Trophoblast cell (in vitro differentiated cells and primary cell): ENCODE data around the gene ATOH7.

Experiments
- DNase-seq, 2 donors: peaks; one replicate each; pipeline ENCODE4 v3.0.0-alpha.2; 2016
- H2AFZ ChIP-seq: 2 replicates; pipeline ENCODE4 v1.6.1; 2013; ENCODE audit warnings: low read length, moderate library complexity, mild to moderate bottlenecking; ENCODE audit not compliant: insufficient read depth, poor library complexity
- H2AK5ac ChIP-seq: 2 replicates; pipeline ENCODE4 v1.6.1; 2013; ENCODE audit warnings: mild to moderate bottlenecking, low read length
- H2BK120ac ChIP-seq: 2 replicates; pipeline ENCODE4 v1.6.1; 2013; ENCODE audit warnings: low read length, mild to moderate bottlenecking, moderate library complexity; ENCODE audit not compliant: insufficient read depth, poor library complexity
- H2BK12ac ChIP-seq: 2 replicates; pipeline ENCODE4 v1.6.1; 2013; ENCODE audit warnings: mild to moderate bottlenecking, low read length, moderate library complexity
- H2BK5ac ChIP-seq: 2 replicates; pipeline ENCODE4 v1.6.1; 2013; ENCODE audit warnings: low read length, low read depth, moderate library complexity, mild to moderate bottlenecking; ENCODE audit not compliant: poor library complexity
- H3K14ac ChIP-seq: 2 replicates; pipeline ENCODE4 v1.6.1; 2013; ENCODE audit warnings: mild to moderate bottlenecking, low read length
- H3K18ac ChIP-seq: 2 replicates; pipeline ENCODE4 v1.6.1; 2013; ENCODE audit warnings: mild to moderate bottlenecking, low read length
- H3K23ac ChIP-seq: 2 replicates; pipeline ENCODE4 v1.6.1; 2013; ENCODE audit warnings: low read length
- H3K27ac ChIP-seq: 2 replicates; pipeline ENCODE4 v1.5.1; 2013; ENCODE audit warnings: low read depth, mild to moderate bottlenecking, inconsistent platforms, low read length, moderate library complexity
- H3K27me3 ChIP-seq: 2 replicates; pipeline ENCODE4 v1.6.1; 2013; ENCODE audit warnings: inconsistent platforms, mild to moderate bottlenecking, low read length, moderate library complexity; ENCODE audit not compliant: insufficient read depth
- H3K36me3 ChIP-seq, 2 experiments: 1 replicate in 1 of 2; 2 replicates in 1 of 2; pipeline ENCODE4 v1.6.1; 2013; ENCODE audit warnings: low read length in 2 of 2, mild to moderate bottlenecking in 2 of 2, moderate library complexity in 1 of 2; ENCODE audit not compliant: insufficient read depth in 2 of 2, control insufficient read depth in 1 of 2
- H3K4ac ChIP-seq: 2 replicates; pipeline ENCODE4 v1.6.1; 2013; ENCODE audit warnings: low read depth, mild to moderate bottlenecking, low read length, moderate library complexity
- H3K4me1 ChIP-seq, 2 experiments: 1 replicate in 1 of 2; 2 replicates in 1 of 2; pipeline ENCODE4 v1.6.1; 2013; ENCODE audit warnings: low read length in 2 of 2, mild to moderate bottlenecking in 2 of 2, moderate library complexity in 1 of 2; ENCODE audit not compliant: insufficient read depth in 2 of 2, control insufficient read depth in 1 of 2
- H3K4me2 ChIP-seq: 2 replicates; pipeline ENCODE4 v1.6.1; 2013; ENCODE audit warnings: inconsistent platforms, mild to moderate bottlenecking, low read length, moderate library complexity
- H3K4me3 ChIP-seq: 2 replicates; pipeline ENCODE4 v1.5.1; 2013; ENCODE audit warnings: mild to moderate bottlenecking, low read depth, low read length, inconsistent platforms
- H3K79me1 ChIP-seq: one replicate; pipeline ENCODE4 v1.6.1; 2013; ENCODE audit warnings: low read length
- H3K79me2 ChIP-seq: 2 replicates; pipeline ENCODE4 v1.6.1; 2013; ENCODE audit warnings: low read length, mild to moderate bottlenecking; ENCODE audit not compliant: control insufficient read depth, insufficient read depth, poor library complexity
- H3K9ac ChIP-seq: 2 replicates; pipeline ENCODE4 v1.6.1; 2013; ENCODE audit warnings: mild to moderate bottlenecking, low read length
- H3K9me3 ChIP-seq: 2 replicates; pipeline ENCODE4 v1.6.1; 2013; ENCODE audit warnings: low read depth, mild to moderate bottlenecking, control low read depth, inconsistent platforms, low read length; ENCODE audit not compliant: insufficient read depth
- H4K12ac ChIP-seq: 2 replicates; pipeline ENCODE4 v1.6.1; 2013; ENCODE audit warnings: low read depth, mild to moderate bottlenecking, low read length, moderate library complexity
- H4K8ac ChIP-seq: 2 replicates; pipeline ENCODE4 v1.6.1; 2013; ENCODE audit warnings: low read depth, mild to moderate bottlenecking, low read length, moderate library complexity
- H4K91ac ChIP-seq: one replicate; pipeline ENCODE4 v1.6.1; 2013; ENCODE audit warnings: low read depth, mild to moderate bottlenecking, low read length, moderate library complexity
- WGBS: extraction: QIAGEN DNeasy Blood & Tissue Kit; methylation state at CpG from one replicate; pipeline ENCODE4 v1.1.7; 2013; ENCODE audit warnings: missing lambda C conversion rate; ENCODE audit not compliant: insufficient read length, insufficient coverage; ENCODE audit errors: extremely low coverage; 5-methylcytosine and 5-hydroxymethylcytosine counted together

ATOH7 gene

GRCh38 chr10:68237173-68237572 lies 5.3 kb upstream of the ATOH7 start:
- H2AK5ac ChIP-seq = no peak overlapping the region
- no peaks in the 10 kb centered on the region for H3K27me3 ChIP-seq
- no peak overlapping the region for H3K4me2 ChIP-seq
- DNase-seq = no peak
- H2BK5ac ChIP-seq = no peak overlapping the region
- no peaks in the 10 kb centered on the region for H3K4me1 ChIP-seq
- H3K4ac ChIP-seq = no peak overlapping the region
- no CpG with 5 or more reads among the region's 3 CpGs for WGBS
- H2AFZ ChIP-seq = no peak overlapping the region
- H2BK120ac ChIP-seq = no peak overlapping the region
- no peak overlapping the region for H4K8ac ChIP-seq
- no peak overlapping the region for H2BK12ac ChIP-seq
- no peak overlapping the region for H3K18ac ChIP-seq
- H4K91ac ChIP-seq = no peak overlapping the region
- no peak overlapping the region for H3K14ac ChIP-seq
- H3K9ac ChIP-seq = no peak overlapping the region
- no peak overlapping the region for H4K12ac ChIP-seq
- H3K79me2 ChIP-seq = no peaks in the 10 kb centered on the region
- no peaks in the 10 kb centered on the region for H3K79me1 ChIP-seq
- no peak overlapping the region for H3K4me3 ChIP-seq
- no peaks in the 10 kb centered on the region for H3K36me3 ChIP-seq
- no peak overlapping the region for H3K23ac ChIP-seq
- no peaks in the 10 kb centered on the region for H3K9me3 ChIP-seq
- no peak overlapping the region for H3K27ac ChIP-seq

GRCh38 chr10:68235581-68235980 lies 3.7 kb upstream of the ATOH7 start:
- no peak overlapping the region for H2AK5ac ChIP-seq
- no peak for DNase-seq
- H3K27ac ChIP-seq = no peak overlapping the region
- H2BK120ac ChIP-seq = no peak overlapping the region
- H4K8ac ChIP-seq = no peak overlapping the region
- H3K18ac ChIP-seq = no peak overlapping the region
- H2BK12ac ChIP-seq = no peak overlapping the region
- no peak overlapping the region for H2AFZ ChIP-seq
- H3K23ac ChIP-seq = no peak overlapping the region
- H3K36me3 ChIP-seq = no peaks in the 10 kb centered on the region
- no peak overlapping the region for H4K12ac ChIP-seq
- H4K91ac ChIP-seq = no peak overlapping the region
- H3K9me3 ChIP-seq = no peaks in the 10 kb centered on the region
- peaks cover 0 to 3% of the 10 kb centered on the region in 2 experiments for H3K4me1 ChIP-seq
- no peak overlapping the region for H2BK5ac ChIP-seq
- no peak overlapping the region for H3K4me2 ChIP-seq
- no peak overlapping the region for H3K14ac ChIP-seq
- H3K4me3 ChIP-seq = no peak overlapping the region
- H3K79me1 ChIP-seq = peaks cover 2% of the 10 kb centered on the region
- peaks cover 2% of the 10 kb centered on the region for H3K79me2 ChIP-seq
- no peaks in the 10 kb centered on the region for H3K27me3 ChIP-seq
- H3K4ac ChIP-seq = no peak overlapping the region
- H3K9ac ChIP-seq = no peak overlapping the region

GRCh38 chr10:68235111-68235510 lies 3.2 kb upstream of the ATOH7 start:
- no peak overlapping the region for H3K18ac ChIP-seq
- no peak overlapping the region for H3K27ac ChIP-seq
- no peak overlapping the region for H2AK5ac ChIP-seq
- peaks cover 0 to 3% of the 10 kb centered on the region in 2 experiments for H3K4me1 ChIP-seq
- H3K4me2 ChIP-seq = no peak overlapping the region
- H3K4ac ChIP-seq = no peak overlapping the region
- H3K14ac ChIP-seq = no peak overlapping the region
- no peaks in the 10 kb centered on the region for H3K9me3 ChIP-seq
- DNase-seq = peak; percentile 60 to 80
- H4K8ac ChIP-seq = no peak overlapping the region
- no CpG with 5 or more reads among the region's 2 CpGs for WGBS
- H3K79me2 ChIP-seq = peaks cover 2% of the 10 kb centered on the region
- no peak overlapping the region for H4K91ac ChIP-seq
- H2AFZ ChIP-seq = no peak overlapping the region
- no peak overlapping the region for H2BK5ac ChIP-seq
- no peaks in the 10 kb centered on the region for H3K27me3 ChIP-seq
- no peak overlapping the region for H2BK120ac ChIP-seq
- peaks cover 2% of the 10 kb centered on the region for H3K79me1 ChIP-seq
- no peak overlapping the region for H3K4me3 ChIP-seq
- no peak overlapping the region for H4K12ac ChIP-seq
- no peak overlapping the region for H3K9ac ChIP-seq
- no peak overlapping the region for H3K23ac ChIP-seq
- H3K36me3 ChIP-seq = no peaks in the 10 kb centered on the region
- no peak overlapping the region for H2BK12ac ChIP-seq

- no peak for DNase-seq
- H2AK5ac ChIP-seq = no peak overlapping the region
- H3K4ac ChIP-seq = no peak overlapping the region
- no peak overlapping the region for H3K4me3 ChIP-seq
- H3K4me1 ChIP-seq = peaks cover 0 to 3% of the 10 kb centered on the region in 2 experiments
- H3K27ac ChIP-seq = no peak overlapping the region
- no peak overlapping the region for H3K18ac ChIP-seq
- H4K8ac ChIP-seq = no peak overlapping the region
- H3K79me2 ChIP-seq = peaks cover 2% of the 10 kb centered on the region
- no peak overlapping the region for H2BK5ac ChIP-seq
- H3K79me1 ChIP-seq = peaks cover 2% of the 10 kb centered on the region
- H3K14ac ChIP-seq = no peak overlapping the region
- H3K9ac ChIP-seq = no peak overlapping the region
- no peak overlapping the region for H4K91ac ChIP-seq
- H2BK120ac ChIP-seq = no peak overlapping the region
- no peak overlapping the region for H2BK12ac ChIP-seq
- no peak overlapping the region for H4K12ac ChIP-seq
- no peak overlapping the region for H3K23ac ChIP-seq
- no peaks in the 10 kb centered on the region for H3K9me3 ChIP-seq
- H2AFZ ChIP-seq = no peak overlapping the region
- no peaks in the 10 kb centered on the region for H3K36me3 ChIP-seq
- no peak overlapping the region for H3K4me2 ChIP-seq
- no CpG with 5 or more reads among the region's 3 CpGs for WGBS
- no peaks in the 10 kb centered on the region for H3K27me3 ChIP-seq
Measured at GRCh38 chr10:68233046-68233445, 1.1 kb upstream of the ATOH7 start.
